A549 (cell line): ENCODE data around the gene ADAD2.

Source experiments
- CEBPB ChIP-seq, 2 experiments: fragments of >200 bp in 1 of 2; sonication (Bioruptor Twin) in 1 of 2; formaldehyde crosslinking in 1 of 2; IDR thresholded peaks; 2 replicates each; pipeline ENCODE4 v1.6.1; 2012 to 2016
- POLR2A ChIP-seq: IDR thresholded peaks from 2 replicates; pipeline ENCODE4 v1.6.1; 2012; ENCODE audit warnings: mild to moderate bottlenecking, low read length
- TF ChIP-seq, protein P1 (sequence below): fragments of >200 bp; sonication (Bioruptor Twin); formaldehyde crosslinking; IDR thresholded peaks from 3 replicates; pipeline ENCODE4 v1.5.1; 2016
- TF ChIP-seq, protein P2 (sequence below): fragments of 450-650 bp; IDR thresholded peaks from 2 replicates; pipeline ENCODE4 v1.6.1; 2014; ENCODE audit warnings: antibody characterized with exemption
- TF ChIP-seq, protein P3 (sequence below): IDR thresholded peaks from 2 replicates; pipeline ENCODE4 v1.6.1; 2012

DNA sequence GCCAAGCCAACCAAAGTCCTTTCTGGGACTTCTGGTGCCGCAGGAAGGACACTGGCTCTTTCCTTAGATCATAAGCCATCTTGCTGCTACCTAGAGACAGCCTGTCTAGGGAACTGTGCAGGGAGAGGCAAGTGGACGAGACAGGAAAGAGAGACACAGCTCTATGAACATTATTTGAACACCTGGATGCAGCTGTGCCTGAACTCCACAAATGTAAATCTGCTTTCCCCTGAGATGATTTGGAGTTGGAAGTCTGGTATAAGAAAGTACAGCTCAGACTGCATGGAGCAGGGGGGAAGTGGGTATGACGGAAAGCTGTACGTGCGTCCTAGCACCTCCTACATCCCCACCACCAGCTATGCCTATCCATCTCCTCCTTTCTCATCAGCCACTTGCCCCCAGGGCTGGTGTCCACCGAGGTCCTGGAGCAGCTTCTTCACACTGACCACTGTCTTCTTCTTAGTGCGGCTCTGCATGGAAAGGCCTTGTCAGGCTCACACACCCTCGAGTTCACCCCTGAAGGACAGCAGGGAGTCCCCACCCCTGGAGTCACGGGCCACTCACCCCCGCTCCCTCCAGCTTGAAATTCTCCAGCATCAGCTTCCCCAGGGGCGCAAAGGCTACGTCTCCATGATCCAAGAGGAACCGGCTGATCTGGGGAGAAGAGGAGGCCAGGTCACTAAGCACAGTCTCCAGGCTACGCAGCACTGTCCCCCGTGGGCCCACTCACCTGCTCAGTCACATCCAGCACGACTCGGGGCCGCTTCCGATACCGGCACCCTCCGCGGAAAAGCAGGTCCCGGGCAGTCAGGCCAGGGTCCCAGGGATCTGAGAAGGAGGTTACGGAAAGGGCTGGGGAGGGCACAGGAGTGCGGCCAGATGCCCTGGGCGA is 8.0 kb upstream of the ADAD2 start:
- TF ChIP-seq, protein P1, sequence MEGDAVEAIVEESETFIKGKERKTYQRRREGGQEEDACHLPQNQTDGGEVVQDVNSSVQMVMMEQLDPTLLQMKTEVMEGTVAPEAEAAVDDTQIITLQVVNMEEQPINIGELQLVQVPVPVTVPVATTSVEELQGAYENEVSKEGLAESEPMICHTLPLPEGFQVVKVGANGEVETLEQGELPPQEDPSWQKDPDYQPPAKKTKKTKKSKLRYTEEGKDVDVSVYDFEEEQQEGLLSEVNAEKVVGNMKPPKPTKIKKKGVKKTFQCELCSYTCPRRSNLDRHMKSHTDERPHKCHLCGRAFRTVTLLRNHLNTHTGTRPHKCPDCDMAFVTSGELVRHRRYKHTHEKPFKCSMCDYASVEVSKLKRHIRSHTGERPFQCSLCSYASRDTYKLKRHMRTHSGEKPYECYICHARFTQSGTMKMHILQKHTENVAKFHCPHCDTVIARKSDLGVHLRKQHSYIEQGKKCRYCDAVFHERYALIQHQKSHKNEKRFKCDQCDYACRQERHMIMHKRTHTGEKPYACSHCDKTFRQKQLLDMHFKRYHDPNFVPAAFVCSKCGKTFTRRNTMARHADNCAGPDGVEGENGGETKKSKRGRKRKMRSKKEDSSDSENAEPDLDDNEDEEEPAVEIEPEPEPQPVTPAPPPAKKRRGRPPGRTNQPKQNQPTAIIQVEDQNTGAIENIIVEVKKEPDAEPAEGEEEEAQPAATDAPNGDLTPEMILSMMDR, result no peak
- TF ChIP-seq, protein P2, sequence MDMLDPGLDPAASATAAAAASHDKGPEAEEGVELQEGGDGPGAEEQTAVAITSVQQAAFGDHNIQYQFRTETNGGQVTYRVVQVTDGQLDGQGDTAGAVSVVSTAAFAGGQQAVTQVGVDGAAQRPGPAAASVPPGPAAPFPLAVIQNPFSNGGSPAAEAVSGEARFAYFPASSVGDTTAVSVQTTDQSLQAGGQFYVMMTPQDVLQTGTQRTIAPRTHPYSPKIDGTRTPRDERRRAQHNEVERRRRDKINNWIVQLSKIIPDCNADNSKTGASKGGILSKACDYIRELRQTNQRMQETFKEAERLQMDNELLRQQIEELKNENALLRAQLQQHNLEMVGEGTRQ, result no peak
- TF ChIP-seq CEBPB (IDR thresholded peaks at IDR 0.05), result no peak
- TF ChIP-seq, protein P3, sequence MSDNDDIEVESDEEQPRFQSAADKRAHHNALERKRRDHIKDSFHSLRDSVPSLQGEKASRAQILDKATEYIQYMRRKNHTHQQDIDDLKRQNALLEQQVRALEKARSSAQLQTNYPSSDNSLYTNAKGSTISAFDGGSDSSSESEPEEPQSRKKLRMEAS, result no peak
- TF ChIP-seq POLR2A, result no peak
